ENCODE measurements around the gene GGA1.
A peak's percentile ranks its signal among the peaks of the same experiment; 100 is the strongest.
"Not testable (repeated sequence)": the region's sequence is repeated elsewhere in the genome, so short reads cannot be mapped to it uniquely, and the experiment has no call there.

The GGA1 gene

GRCh38 chr22:37571258-37571991, 37.2 kb upstream of the GGA1 start:
- Histone ChIP-seq H3K9me3 (ENCODE audit: control insufficient read depth, low read length) (no peaks in the 10 kb centered on the region), H3K4me3 (ENCODE audit: insufficient read depth, low read depth, low read length) (no peak overlapping the region), H3K4me1 (ENCODE audit: control insufficient read depth, insufficient read depth, low read length) (peaks cover 7% of the 10 kb centered on the region), H3K27ac (ENCODE audit: insufficient read depth, low read depth, low read length, poor library complexity, severe bottlenecking) (no peak overlapping the region), H3K27me3 (ENCODE audit: control insufficient read depth, insufficient read depth, low read length, poor library complexity, severe bottlenecking) (no peaks in the 10 kb centered on the region), H3K36me3 (ENCODE audit: control insufficient read depth, insufficient read depth, low read length) (no peaks in the 10 kb centered on the region)
- 88 to 89% methylated on average over 16 of the region's 16 CpGs for WGBS, 2 experiments

GRCh38 chr22:37571992-37572373, 36.7 kb upstream of the GGA1 start:
- no peaks in the 10 kb centered on the region for H3K36me3 ChIP-seq (ENCODE audit: control insufficient read depth, insufficient read depth, low read length)
- peaks cover 7% of the 10 kb centered on the region for H3K4me1 ChIP-seq (ENCODE audit: control insufficient read depth, insufficient read depth, low read length)
- no peak overlapping the region for H3K4me3 ChIP-seq (ENCODE audit: insufficient read depth, low read depth, low read length)
- no peaks in the 10 kb centered on the region for H3K9me3 ChIP-seq (ENCODE audit: control insufficient read depth, low read length)
- H3K27ac ChIP-seq (ENCODE audit: insufficient read depth, low read depth, low read length, poor library complexity, severe bottlenecking) = no peak overlapping the region
- WGBS, 2 experiments = 92 to 95% methylated on average over 8 of the region's 8 CpGs
- H3K27me3 ChIP-seq (ENCODE audit: control insufficient read depth, insufficient read depth, low read length, poor library complexity, severe bottlenecking) = no peaks in the 10 kb centered on the region

- Histone ChIP-seq H3K9me3 (ENCODE audit: control insufficient read depth, low read length) (no peaks in the 10 kb centered on the region), H3K27ac (ENCODE audit: insufficient read depth, low read depth, low read length, poor library complexity, severe bottlenecking) (no peak overlapping the region), H3K27me3 (ENCODE audit: control insufficient read depth, insufficient read depth, low read length, poor library complexity, severe bottlenecking) (no peaks in the 10 kb centered on the region), H3K36me3 (ENCODE audit: control insufficient read depth, insufficient read depth, low read length) (no peaks in the 10 kb centered on the region), H3K4me3 (ENCODE audit: insufficient read depth, low read depth, low read length) (no peak overlapping the region), H3K4me1 (ENCODE audit: control insufficient read depth, insufficient read depth, low read length) (no peaks in the 10 kb centered on the region)
- 92 to 96% methylated on average over 10 of the region's 10 CpGs for WGBS, 2 experiments
These were observed 33.1 kb upstream of the GGA1 start for GRCh38 chr22:37575490-37576003.

- Histone ChIP-seq H3K27me3 (ENCODE audit: control insufficient read depth, insufficient read depth, low read length, poor library complexity, severe bottlenecking) (no peaks in the 10 kb centered on the region), H3K4me1 (ENCODE audit: control insufficient read depth, insufficient read depth, low read length) (no peaks in the 10 kb centered on the region), H3K9me3 (ENCODE audit: control insufficient read depth, low read length) (no peaks in the 10 kb centered on the region), H3K4me3 (ENCODE audit: insufficient read depth, low read depth, low read length) (no peak overlapping the region), H3K36me3 (ENCODE audit: control insufficient read depth, insufficient read depth, low read length) (no peaks in the 10 kb centered on the region), H3K27ac (ENCODE audit: insufficient read depth, low read depth, low read length, poor library complexity, severe bottlenecking) (no peak overlapping the region)
- WGBS, 2 experiments = 90 to 91% methylated on average over 5 of the region's 5 CpGs
These were observed 30.6 kb upstream of the GGA1 start for GRCh38 chr22:37578002-37578401.

GRCh38 chr22:37581504-37581903, 27.1 kb upstream of the GGA1 start:
- no peaks in the 10 kb centered on the region for H3K36me3 ChIP-seq (ENCODE audit: control insufficient read depth, insufficient read depth, low read length)
- H3K4me3 ChIP-seq (ENCODE audit: insufficient read depth, low read depth, low read length) = no peak overlapping the region
- no peaks in the 10 kb centered on the region for H3K9me3 ChIP-seq (ENCODE audit: control insufficient read depth, low read length)
- 91 to 92% methylated on average over 8 to 9 of the region's 9 CpGs for WGBS, 2 experiments
- no peaks in the 10 kb centered on the region for H3K27me3 ChIP-seq (ENCODE audit: control insufficient read depth, insufficient read depth, low read length, poor library complexity, severe bottlenecking)
- no peak overlapping the region for H3K27ac ChIP-seq (ENCODE audit: insufficient read depth, low read depth, low read length, poor library complexity, severe bottlenecking)
- no peaks in the 10 kb centered on the region for H3K4me1 ChIP-seq (ENCODE audit: control insufficient read depth, insufficient read depth, low read length)

- Histone ChIP-seq H3K4me3 (ENCODE audit: insufficient read depth, low read depth, low read length) (no peak overlapping the region), H3K27me3 (ENCODE audit: control insufficient read depth, insufficient read depth, low read length, poor library complexity, severe bottlenecking) (no peaks in the 10 kb centered on the region), H3K27ac (ENCODE audit: insufficient read depth, low read depth, low read length, poor library complexity, severe bottlenecking) (no peak overlapping the region), H3K36me3 (ENCODE audit: control insufficient read depth, insufficient read depth, low read length) (no peaks in the 10 kb centered on the region), H3K4me1 (ENCODE audit: control insufficient read depth, insufficient read depth, low read length) (no peaks in the 10 kb centered on the region), H3K9me3 (ENCODE audit: control insufficient read depth, low read length) (no peaks in the 10 kb centered on the region)
- 88 to 91% methylated on average over 4 of the region's 4 CpGs for WGBS, 2 experiments
These were observed 26.1 kb upstream of the GGA1 start for GRCh38 chr22:37582526-37582925.

GRCh38 chr22:37588546-37589215, 20.0 kb upstream of the GGA1 start:
- H3K36me3 ChIP-seq (ENCODE audit: control insufficient read depth, insufficient read depth, low read length) = no peaks in the 10 kb centered on the region
- H3K4me1 ChIP-seq (ENCODE audit: control insufficient read depth, insufficient read depth, low read length) = no peaks in the 10 kb centered on the region
- no peaks in the 10 kb centered on the region for H3K9me3 ChIP-seq (ENCODE audit: control insufficient read depth, low read length)
- no peak overlapping the region for H3K27ac ChIP-seq (ENCODE audit: insufficient read depth, low read depth, low read length, poor library complexity, severe bottlenecking)
- no peak overlapping the region for H3K4me3 ChIP-seq (ENCODE audit: insufficient read depth, low read depth, low read length)
- H3K27me3 ChIP-seq (ENCODE audit: control insufficient read depth, insufficient read depth, low read length, poor library complexity, severe bottlenecking) = no peaks in the 10 kb centered on the region
- WGBS, 2 experiments = 81 to 83% methylated on average over 11 of the region's 11 CpGs

GRCh38 chr22:37589636-37590035, 19.0 kb upstream of the GGA1 start:
- H3K27ac ChIP-seq (ENCODE audit: insufficient read depth, low read depth, low read length, poor library complexity, severe bottlenecking) = no peak overlapping the region
- H3K9me3 ChIP-seq (ENCODE audit: control insufficient read depth, low read length) = no peaks in the 10 kb centered on the region
- H3K4me3 ChIP-seq (ENCODE audit: insufficient read depth, low read depth, low read length) = no peak overlapping the region
- 72 to 77% methylated on average over 5 of the region's 5 CpGs for WGBS, 2 experiments
- H3K4me1 ChIP-seq (ENCODE audit: control insufficient read depth, insufficient read depth, low read length) = no peaks in the 10 kb centered on the region
- no peaks in the 10 kb centered on the region for H3K36me3 ChIP-seq (ENCODE audit: control insufficient read depth, insufficient read depth, low read length)
- no peaks in the 10 kb centered on the region for H3K27me3 ChIP-seq (ENCODE audit: control insufficient read depth, insufficient read depth, low read length, poor library complexity, severe bottlenecking)

- H3K36me3 ChIP-seq (ENCODE audit: control insufficient read depth, insufficient read depth, low read length); H3K4me1 ChIP-seq (ENCODE audit: control insufficient read depth, insufficient read depth, low read length); H3K9me3 ChIP-seq (ENCODE audit: control insufficient read depth, low read length); H3K27me3 ChIP-seq (ENCODE audit: control insufficient read depth, insufficient read depth, low read length, poor library complexity, severe bottlenecking); H3K27ac ChIP-seq (ENCODE audit: insufficient read depth, low read depth, low read length, poor library complexity, severe bottlenecking); H3K4me3 ChIP-seq (ENCODE audit: insufficient read depth, low read depth, low read length): not testable (repeated sequence)
- WGBS, 2 experiments = 80 to 97% methylated on average over 5 to 6 of the region's 6 CpGs
These were observed 17.6 kb upstream of the GGA1 start for GRCh38 chr22:37591081-37591480.

- Histone ChIP-seq H3K27me3 (ENCODE audit: control insufficient read depth, insufficient read depth, low read length, poor library complexity, severe bottlenecking) (no peaks in the 10 kb centered on the region), H3K4me3 (ENCODE audit: insufficient read depth, low read depth, low read length) (peak overlapping the region; percentile 24), H3K27ac (ENCODE audit: insufficient read depth, low read depth, low read length, poor library complexity, severe bottlenecking) (no peak overlapping the region), H3K36me3 (ENCODE audit: control insufficient read depth, insufficient read depth, low read length) (no peaks in the 10 kb centered on the region), H3K4me1 (ENCODE audit: control insufficient read depth, insufficient read depth, low read length) (no peaks in the 10 kb centered on the region), H3K9me3 (ENCODE audit: control insufficient read depth, low read length) (no peaks in the 10 kb centered on the region)
- 85 to 88% methylated on average over 12 of the region's 12 CpGs for WGBS, 2 experiments
These were observed 16.7 kb upstream of the GGA1 start for GRCh38 chr22:37591823-37592404.

Measured in ectodermal cell (in vitro differentiated cells).